HG03575 (cell line): Measurements from ENCODE around the gene ARHGAP1.
"Not testable (repeated sequence)": the region's sequence is repeated elsewhere in the genome, so short reads cannot be mapped to it uniquely, and the experiment has no call there.

ENCODE experiments used
- ATAC-seq: cut with Tn5 transposase; IDR thresholded peaks from one replicate; pipeline ENCODE4 v1.9.1; 2021; ENCODE audit not compliant: unreplicated experiment, insufficient number of reproducible peaks, low FRiP score; ENCODE audit errors: extremely low read depth

Gene ARHGAP1

GRCh38 chr11:46677169-46677568, 23.2 kb downstream of the ARHGAP1 start:
- ATAC-seq, result no peak

GRCh38 chr11:46676436-46677158, 23.8 kb downstream of the ARHGAP1 start:
- ATAC-seq, result no peak

GRCh38 chr11:46675949-46676348, 24.5 kb downstream of the ARHGAP1 start:
- no peak for ATAC-seq

GRCh38 chr11:46675288-46675851, 25.0 kb downstream of the ARHGAP1 start:
- no peak for ATAC-seq

GRCh38 chr11:46674463-46675287, 25.7 kb downstream of the ARHGAP1 start:
- no peak for ATAC-seq

GRCh38 chr11:46673713-46674462, 26.5 kb downstream of the ARHGAP1 start:
- no peak for ATAC-seq

GRCh38 chr11:46672381-46672839, 28.0 kb downstream of the ARHGAP1 start:
- ATAC-seq, result no peak

- ATAC-seq, result no peak
Measured at GRCh38 chr11:46671958-46672315, 28.5 kb downstream of the ARHGAP1 start.

GRCh38 chr11:46670521-46670920, 29.9 kb downstream of the ARHGAP1 start:
- not testable (repeated sequence) for ATAC-seq

GRCh38 chr11:46669711-46670139, 30.7 kb downstream of the ARHGAP1 start:
- no peak for ATAC-seq

GRCh38 chr11:46668480-46669085, 31.8 kb downstream of the ARHGAP1 start:
- ATAC-seq, result no peak

- no peak for ATAC-seq
Measured at GRCh38 chr11:46667043-46667481, 33.4 kb downstream of the ARHGAP1 start.

GRCh38 chr11:46666516-46666915, 33.9 kb downstream of the ARHGAP1 start:
- no peak for ATAC-seq

GRCh38 chr11:46665356-46665755, 35.1 kb downstream of the ARHGAP1 start:
- ATAC-seq, result no peak

- no peak for ATAC-seq
Measured at GRCh38 chr11:46664612-46665011, 35.8 kb downstream of the ARHGAP1 start.

- no peak for ATAC-seq
Measured at GRCh38 chr11:46663277-46663940, 37.0 kb downstream of the ARHGAP1 start.

GRCh38 chr11:46662366-46662765, 38.1 kb downstream of the ARHGAP1 start:
- ATAC-seq, result no peak

GRCh38 chr11:46661836-46662235, 38.6 kb downstream of the ARHGAP1 start:
- ATAC-seq, result no peak
